Activated CD4-positive, alpha-beta T cell treated with anti-CD3 and anti-CD28 coated beads, Interleukin-2, amount 50 U/mL, for 48 hours (primary cell): ENCODE results near the gene BECN2.
"Not testable (repeated sequence)": the region's sequence is repeated elsewhere in the genome, so short reads cannot be mapped to it uniquely, and the experiment has no call there.

Experiments
- DNase-seq, 2 experiments: peaks; one replicate each; pipeline ENCODE4 v3.0.0-alpha.2; 2020

BECN2 gene

DNA sequence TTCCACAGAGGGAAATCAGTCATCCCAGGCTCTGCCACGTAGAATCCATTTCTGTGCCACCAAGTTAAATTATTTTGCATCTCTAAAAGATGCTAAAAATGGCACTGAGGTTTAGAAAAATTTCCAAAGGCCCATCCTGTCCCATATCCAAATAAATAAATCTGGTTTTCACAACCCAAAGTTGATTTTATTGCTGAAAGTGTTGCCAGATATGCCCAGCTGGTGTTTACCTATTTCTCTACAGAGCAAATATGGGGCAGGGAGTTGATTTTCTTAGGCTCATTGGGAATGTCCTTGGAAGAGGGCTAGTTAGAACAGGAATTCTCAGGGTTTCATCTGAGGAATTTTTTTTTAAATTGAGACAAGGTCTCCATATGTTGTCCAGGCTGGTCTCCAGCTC, 22.4 kb downstream of the BECN2 start:
- no peak for DNase-seq

DNA sequence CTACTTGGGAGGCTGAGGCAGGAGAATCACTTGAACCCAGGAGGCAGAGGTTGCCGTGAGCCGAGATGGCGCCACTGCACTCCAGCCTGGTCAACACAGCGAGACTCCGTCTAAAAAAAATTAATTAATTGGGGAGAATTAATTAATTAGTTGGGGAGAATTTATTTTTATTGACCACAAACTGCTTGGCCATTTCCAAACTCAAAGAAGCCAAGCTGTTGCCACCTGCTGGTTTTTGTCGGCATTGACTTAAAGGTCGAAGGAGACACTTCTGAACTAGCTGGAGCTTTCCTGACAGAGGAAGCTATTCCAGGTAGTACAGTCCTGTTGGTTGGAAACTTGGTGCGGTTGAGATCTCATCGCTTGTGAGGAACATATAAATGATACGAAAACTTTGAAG, 28.2 kb downstream of the BECN2 start:
- DNase-seq: peak; percentile 17 to 23

DNA sequence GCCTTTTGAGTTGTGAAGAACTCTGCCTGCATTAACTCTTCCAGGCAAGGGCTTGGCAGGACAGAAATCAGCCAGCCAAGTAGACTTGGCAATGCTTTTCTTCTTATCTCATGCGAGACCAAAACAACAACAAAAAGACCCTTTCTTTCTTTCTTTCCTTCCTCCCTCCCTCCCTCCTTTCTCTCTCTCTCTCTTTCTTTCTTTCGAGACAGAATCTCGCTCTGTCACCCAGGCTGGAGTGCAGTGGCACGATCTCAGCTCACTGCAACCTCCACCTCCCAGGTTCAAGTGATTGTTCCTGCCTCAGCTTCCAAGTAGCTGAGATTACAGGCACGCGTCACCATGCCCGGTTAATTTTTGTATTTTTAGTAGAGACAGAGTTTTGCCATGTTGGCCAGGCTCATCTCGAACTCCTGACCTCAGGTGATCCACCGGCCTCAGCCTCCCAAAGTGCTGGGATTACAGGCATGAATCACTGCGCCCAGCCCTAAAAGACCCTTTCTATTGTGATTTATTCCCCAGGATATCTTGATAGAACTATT, 30.9 kb downstream of the BECN2 start:
- DNase-seq: not testable (repeated sequence)

DNA sequence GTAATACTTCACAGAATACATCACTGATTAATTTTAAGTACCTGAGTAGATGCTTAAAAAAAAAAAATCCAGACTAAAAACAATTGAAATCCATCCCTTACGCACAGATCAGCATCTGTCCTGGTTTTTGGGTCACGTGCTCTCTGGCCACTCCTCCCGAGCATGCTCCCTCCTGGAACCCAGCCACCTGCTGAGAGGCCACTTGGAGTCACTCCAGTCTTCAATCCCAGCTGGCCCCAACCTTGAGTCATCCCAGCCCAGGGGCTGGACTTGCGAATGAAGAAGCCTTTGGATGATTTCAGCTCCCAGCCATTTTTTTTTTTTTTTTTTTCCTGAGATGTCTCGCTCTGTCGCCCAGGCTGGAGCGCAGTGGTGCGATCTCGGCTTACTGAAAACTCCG, 32.5 kb downstream of the BECN2 start:
- DNase-seq: no peak

DNA sequence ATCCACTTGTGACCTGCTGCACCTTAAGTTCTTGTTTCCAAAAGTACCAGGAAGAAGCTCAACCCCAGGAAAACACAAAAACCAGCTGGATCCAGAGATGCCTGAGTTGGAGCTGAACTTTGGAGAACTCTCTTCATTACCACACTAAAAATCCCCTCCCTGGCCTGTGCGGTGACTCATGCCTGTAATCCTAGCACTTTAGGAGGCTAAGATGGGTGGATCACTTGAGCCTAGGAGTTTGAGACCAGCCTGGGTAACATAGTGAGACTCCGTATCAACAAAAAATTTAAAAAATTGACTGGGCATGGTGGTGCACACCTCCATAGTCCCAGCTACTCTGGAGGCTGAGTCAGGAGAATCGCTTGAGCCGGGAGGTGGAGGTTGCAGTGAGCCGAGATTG, 35.2 kb downstream of the BECN2 start:
- no peak for DNase-seq

DNA sequence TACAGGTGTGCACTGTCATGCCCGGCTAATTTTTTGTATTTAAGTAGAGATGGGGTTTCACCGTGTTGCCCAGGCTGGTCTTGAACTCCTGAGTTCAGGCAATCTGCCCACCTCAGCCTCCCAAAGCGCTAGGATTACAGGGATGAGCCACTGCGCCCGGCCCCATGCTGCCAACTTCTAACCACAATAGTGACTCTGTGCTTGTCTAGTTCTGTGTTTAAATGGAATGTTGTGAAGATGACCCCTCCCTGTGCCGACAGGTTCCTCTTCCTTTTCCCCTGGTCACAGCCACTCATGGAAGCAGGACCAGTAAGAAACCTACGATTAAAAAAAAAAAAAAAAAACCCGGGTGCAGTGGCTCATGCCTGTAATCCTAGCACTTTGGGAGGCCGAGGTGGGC, 36.6 kb downstream of the BECN2 start:
- no peak for DNase-seq

DNA sequence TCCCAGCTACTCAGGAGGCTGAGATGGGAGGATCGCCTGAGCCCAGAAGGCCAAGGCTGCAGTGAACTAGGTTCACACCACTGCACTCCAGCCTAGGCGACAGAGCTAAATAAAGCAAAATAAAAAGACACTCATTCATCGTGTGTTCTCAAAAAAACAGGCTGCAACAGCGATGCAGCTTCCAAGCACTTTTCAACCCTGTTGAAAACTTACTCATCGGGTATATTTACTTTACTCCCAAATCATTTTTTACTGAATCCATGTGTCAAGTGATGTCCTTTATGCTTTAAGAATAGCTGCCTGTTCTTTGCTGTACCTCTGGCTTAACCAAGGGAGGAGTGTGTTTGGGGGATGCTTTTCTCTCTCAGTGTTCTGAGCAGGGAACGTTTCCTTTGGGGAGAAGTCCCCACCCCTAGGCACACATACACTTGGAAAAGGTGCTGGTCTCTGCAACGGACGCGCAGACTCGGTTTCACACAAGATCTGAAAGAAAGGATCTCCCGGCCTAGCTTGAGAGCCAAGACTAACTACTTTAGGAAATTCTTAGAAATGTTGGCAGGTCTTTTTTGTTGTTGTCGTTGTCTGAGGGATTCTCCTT, 39.9 kb downstream of the BECN2 start:
- DNase-seq: no peak

DNA sequence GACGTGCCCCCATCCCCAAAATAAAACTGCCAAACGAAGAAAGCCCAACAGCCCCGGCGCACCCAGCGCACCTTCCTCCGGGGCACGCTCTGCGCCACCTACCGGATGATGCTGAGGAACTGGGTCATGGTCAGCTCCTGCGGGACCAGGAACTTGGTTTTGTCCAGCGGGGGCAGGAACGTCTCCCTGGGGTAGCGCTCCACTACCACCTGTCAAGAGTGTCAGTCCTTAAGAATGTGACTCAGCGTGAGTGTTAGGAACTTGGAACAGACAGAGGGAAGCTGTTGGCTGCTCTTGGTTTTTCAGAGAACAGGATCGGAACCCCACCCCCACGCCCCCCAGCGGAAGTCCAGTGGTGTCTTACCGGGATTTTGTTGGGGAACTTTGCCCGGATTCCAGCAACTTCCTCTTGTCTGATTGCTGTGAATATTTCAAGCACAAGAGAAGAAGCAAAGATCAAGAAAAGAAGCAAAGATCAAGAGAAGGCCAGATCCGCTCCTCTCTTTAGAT, 40.9 kb downstream of the BECN2 start:
- peak; percentile 60 to 66 for DNase-seq

DNA sequence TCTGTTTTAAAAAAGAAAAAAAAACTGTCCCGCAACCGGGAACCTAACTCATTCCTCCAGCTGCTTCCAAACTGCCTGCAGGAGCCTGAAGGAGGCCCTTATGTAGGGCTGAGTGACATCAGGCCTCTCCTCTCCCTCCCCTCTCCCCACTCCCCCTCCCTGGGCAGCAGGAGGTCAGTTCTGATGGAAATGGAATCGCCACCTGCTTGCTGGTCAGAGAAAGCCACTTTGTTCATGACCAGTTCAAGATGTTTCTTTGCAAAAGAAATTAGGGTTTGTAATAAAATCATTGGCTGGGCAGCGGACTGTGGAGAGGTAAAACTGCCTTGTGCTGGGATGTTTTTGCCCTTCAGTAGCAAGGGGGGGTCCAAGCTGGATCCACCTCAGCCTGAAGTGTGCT, 41.5 kb downstream of the BECN2 start, which contains the start of gene MAP1LC3C:
Gene MAP1LC3C, minus strand, starts transcription at position 73 of the 400 bp plus-strand sequence. CDS start 90 bp downstream, outside the sequence.
- DNase-seq: no peak

DNA sequence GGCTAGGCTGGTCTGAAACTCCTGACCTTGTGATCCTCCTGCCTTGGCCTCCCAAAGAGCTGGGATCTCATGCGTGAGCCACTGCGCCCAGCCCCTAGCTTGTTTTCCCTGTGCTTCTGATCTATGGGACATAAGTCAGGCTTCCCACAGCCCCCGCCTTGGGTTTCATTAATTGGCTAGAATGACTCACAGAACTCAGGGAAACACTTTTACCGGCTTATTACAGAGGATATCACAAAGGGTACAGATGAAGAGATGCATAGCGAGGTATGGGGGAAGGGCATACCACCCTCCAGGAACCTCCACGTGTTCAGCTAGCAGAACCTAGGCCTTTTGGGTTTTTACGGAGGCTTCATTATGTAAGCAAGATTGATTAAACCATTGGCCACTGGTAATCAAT, 42.9 kb downstream of the BECN2 start:
- no peak for DNase-seq

DNA sequence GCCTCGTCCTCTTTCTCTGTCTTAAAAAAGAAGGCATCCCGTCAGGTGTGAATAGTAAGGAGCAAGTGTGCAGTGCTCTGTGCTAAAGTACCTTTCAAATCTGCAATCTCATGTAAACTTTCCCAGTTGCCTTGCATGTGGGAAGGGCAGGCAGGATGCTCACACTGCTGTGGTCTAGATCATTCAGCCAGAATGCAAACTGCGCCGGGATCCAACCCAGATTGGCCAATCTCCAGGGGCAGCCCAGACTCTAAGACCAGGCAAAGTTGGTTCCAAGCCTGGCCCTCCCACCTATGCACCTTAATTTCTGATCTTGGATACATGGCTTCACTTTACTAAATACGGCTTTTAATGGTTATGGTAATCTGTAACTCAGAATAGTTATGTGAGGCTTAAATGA, 44.5 kb downstream of the BECN2 start:
- no peak for DNase-seq

DNA sequence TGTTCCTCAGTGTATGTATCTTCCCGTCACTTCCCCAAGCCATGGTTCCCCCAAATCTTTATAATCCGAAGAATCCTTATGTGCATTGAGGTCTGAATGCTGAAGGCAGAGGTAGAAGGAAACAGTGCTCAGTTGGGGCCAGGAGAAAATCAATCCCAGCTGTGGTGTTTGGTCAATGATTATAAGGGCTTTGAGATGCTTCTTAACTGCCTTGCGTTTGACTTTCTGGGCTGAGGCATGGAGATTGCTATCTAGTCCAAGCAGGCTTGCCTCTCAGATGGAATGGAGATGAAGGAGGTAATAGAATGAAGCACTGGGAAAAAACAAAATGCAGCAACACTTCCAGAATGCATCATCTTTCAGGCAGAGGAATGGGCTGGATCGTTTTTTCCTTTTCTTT, 44.9 kb downstream of the BECN2 start:
- no peak for DNase-seq

DNA sequence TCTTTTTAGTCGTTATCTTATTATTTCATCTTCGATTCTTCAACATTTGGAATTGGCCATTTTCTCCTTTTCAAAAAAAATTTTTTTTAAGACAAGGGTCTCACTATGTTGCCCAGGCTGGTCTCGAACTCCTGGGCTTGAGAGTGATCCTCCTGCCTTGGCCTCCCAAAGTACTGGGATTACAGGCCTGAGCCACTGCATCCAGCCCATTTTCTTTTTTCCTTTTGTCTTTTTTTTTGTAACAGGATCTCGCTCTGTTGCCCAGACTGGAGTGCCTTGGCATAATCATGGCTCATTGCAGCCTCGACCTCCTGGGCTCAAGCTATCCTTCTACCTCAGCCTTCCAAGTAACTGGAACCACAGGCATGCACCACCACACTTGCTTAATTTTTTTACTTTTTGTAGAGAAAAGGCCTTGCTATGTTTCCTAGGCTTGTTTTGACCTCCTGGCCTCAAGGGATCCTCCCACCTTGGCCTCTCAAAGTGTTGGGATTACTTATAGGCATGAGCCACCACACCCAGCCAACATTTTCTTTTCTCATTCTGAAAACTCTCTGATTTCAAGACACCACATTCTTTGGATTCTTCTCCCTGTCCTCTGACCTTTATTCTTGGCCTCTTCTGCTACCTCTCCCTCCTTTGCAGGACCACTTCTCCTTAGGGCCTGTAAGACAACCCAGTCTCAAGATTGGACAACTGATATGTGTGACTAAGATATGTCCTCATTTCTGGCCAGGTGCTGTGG, 47.4 kb downstream of the BECN2 start:
- DNase-seq: no peak

DNA sequence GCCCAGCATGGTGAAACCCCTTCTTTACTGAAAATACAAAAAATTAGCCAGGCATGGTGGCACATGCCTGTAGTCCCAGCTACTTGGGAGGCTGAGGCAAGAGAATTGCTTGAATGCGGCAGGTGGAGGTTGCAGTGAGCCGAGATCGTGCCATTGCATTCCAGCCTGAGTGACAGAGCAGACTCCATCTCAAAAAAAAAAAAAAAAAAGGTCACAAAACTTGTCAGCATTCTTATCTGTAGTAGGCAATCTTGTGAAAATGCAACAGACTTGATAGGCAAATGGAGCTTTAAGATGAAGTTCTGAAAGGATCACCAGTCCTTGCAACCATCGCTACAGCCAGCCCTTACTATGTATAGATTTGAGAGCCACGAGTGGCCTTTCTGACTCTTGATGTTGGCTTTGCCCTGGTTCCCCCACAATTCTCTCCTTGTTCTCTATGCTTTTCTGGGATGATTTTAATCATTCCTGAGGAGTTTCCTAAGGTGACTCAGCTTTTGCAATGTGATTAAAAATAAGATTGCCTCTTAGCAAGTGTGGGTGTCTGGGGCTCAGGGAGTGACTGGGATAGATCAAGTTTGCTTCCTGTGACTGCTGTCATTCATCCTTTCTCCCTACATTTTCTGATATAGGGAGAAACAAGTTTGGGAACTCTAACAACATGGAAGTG, 48.4 kb downstream of the BECN2 start:
- DNase-seq: no peak

DNA sequence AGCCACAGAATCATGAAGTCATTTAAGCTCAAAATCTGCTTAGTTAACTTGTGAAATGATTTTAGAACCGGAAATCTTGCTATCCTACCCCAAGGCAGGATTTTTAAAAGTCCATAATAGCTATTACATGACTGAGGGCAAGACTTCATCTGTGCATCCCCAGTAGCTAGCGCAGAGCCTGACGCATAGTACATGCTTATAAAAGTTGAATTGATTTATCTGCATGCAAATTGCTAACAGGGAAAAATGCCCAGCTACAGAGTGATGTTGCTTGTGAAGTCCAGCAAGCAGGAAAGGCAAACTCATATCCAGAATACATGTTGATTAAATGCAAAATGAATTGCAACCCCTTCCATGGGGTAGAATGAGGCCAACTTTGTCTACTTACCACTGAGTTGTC, 49.4 kb downstream of the BECN2 start:
- DNase-seq: no peak
